Brain microvascular endothelial cell (primary cell): Measurements from ENCODE around the gene ATG2B.

ENCODE experiments used
- DNase-seq: peaks from one replicate; pipeline ENCODE4 v3.0.0-alpha.2; 2020
- H3K27ac ChIP-seq: fragments of 250-450 bp; sonication (Bioruptor Pico); 2 replicates; pipeline ENCODE4 v1.5.1; 2020; ENCODE audit warnings: mild to moderate bottlenecking, moderate library complexity
- H3K27me3 ChIP-seq: fragments of 250-450 bp; sonication (Bioruptor Pico); replicated peaks from 2 replicates; pipeline ENCODE4 v1.5.1; 2020; ENCODE audit warnings: mild to moderate bottlenecking
- H3K36me3 ChIP-seq: fragments of 250-450 bp; sonication (Bioruptor Pico); replicated peaks from 2 replicates; pipeline ENCODE4 v1.5.1; 2020; ENCODE audit warnings: mild to moderate bottlenecking
- H3K4me3 ChIP-seq: 2 replicates; pipeline ENCODE4 v1.5.1; 2011; ENCODE audit warnings: low read depth, mild to moderate bottlenecking, control low read depth, low read length, moderate library complexity
- in situ Hi-C: cut with HindIII; loops from 2 replicates; pipeline ENCODE4 v1.10.0; 2017; ENCODE audit warnings: low sequenced_read_pairs, low pct_ligation_motif_present
- TF ChIP-seq, protein P1 (sequence below): IDR thresholded peaks from 2 replicates; pipeline ENCODE4 v1.5.1; 2011; ENCODE audit warnings: low read depth, mild to moderate bottlenecking, moderate library complexity, low read length, control low read depth, inconsistent platforms; ENCODE audit errors: missing control alignments

ATG2B gene

DNA sequence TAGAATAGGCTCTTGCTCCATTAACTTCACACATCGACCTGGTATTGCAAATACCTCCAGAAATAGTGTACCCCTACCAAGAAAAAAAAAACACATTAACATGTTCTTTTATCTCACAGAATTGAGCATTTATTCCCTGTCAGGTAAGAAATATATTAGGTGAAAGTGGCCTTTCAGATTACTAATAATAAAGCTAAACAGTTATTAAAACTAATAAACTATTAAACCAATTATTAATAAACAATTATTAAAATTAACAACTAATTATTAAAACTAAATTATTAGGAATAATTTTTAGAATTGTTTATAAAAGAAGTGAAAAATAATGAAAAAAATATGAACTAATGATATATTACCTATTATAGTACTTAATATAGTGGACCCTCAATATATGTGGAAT, 21.6 kb upstream of the ATG2B start:
- in situ Hi-C loops: no loop called here
- TF ChIP-seq, protein P1, sequence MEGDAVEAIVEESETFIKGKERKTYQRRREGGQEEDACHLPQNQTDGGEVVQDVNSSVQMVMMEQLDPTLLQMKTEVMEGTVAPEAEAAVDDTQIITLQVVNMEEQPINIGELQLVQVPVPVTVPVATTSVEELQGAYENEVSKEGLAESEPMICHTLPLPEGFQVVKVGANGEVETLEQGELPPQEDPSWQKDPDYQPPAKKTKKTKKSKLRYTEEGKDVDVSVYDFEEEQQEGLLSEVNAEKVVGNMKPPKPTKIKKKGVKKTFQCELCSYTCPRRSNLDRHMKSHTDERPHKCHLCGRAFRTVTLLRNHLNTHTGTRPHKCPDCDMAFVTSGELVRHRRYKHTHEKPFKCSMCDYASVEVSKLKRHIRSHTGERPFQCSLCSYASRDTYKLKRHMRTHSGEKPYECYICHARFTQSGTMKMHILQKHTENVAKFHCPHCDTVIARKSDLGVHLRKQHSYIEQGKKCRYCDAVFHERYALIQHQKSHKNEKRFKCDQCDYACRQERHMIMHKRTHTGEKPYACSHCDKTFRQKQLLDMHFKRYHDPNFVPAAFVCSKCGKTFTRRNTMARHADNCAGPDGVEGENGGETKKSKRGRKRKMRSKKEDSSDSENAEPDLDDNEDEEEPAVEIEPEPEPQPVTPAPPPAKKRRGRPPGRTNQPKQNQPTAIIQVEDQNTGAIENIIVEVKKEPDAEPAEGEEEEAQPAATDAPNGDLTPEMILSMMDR: no peak

DNA sequence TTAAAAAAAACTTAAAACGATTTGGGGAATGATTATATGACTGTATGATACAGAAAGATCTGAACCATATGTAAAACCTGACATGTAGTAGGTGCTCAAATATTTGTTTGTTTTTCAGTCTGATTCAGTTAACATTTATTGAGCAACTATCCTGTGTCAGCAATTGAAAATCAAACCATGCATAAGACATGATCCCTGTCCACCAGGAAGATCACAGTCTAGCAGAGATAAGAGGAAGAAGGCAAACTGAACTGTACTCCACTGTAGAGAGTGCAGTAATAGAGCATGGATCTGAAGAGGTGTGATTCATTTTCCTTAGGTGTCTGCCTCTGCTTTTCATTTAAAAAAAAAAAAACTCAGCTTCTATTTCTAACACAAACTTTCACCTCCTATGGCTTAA, 20.9 kb upstream of the ATG2B start:
- Histone ChIP-seq H3K36me3 (peaks cover 3% of the 10 kb centered on the region), H3K27ac (no peak overlapping the region), H3K4me3 (no peak overlapping the region), H3K27me3 (no peaks in the 10 kb centered on the region)
- TF ChIP-seq, protein P1: no peak
- no peak for DNase-seq
- in situ Hi-C loops: no loop called here

More for the DNA sequence above, 21.6 kb upstream of the ATG2B start:
- Histone ChIP-seq H3K27ac (no peak overlapping the region), H3K27me3 (no peaks in the 10 kb centered on the region), H3K4me3 (no peak overlapping the region), H3K36me3 (peaks cover 3% of the 10 kb centered on the region)
- DNase-seq: no peak

DNA sequence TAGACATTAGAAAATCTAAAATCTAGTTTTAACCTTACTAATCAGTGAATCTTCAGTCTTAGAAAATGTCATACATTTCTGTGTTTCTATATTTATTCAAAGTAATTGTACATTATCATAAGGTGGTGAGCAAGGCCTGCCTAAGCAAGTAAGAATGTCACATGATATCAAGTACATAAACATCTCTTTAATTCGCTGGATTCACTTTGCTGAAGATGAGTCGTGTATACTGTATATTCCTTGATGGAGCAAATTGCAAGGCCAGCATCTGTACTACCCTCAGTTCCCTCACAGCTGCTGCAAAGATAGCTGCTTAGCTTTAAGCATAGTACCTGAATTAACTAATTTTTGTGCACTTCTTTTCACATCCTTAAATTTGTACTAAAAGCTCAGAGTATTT, 20.3 kb upstream of the ATG2B start:
- no peak for DNase-seq
- Histone ChIP-seq H3K27me3 (no peaks in the 10 kb centered on the region), H3K27ac (no peak overlapping the region), H3K36me3 (peaks cover 3% of the 10 kb centered on the region), H3K4me3 (no peak overlapping the region)
- TF ChIP-seq, protein P1: no peak
- in situ Hi-C loops: no loop called here

DNA sequence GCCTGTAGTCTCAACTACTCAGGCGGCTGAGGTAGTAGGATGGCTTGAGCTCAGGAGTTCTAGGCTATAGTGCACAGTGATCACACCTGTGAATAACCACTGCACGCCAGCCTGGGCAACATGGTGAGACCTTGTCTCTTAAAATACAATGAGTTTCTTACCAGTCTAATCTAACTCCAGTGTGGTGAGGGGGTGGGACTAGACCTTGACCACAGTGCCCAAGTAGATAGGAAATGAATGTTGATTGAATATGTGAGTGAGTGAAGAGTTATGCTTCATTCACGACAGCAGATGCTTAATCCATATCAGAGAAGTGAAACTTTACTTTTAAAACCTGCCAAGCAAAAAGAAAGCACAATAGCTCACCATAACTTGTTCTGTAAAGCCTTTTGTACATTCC, 17.6 kb upstream of the ATG2B start:
- in situ Hi-C loops: no loop called here
- no peak overlapping the region for H3K4me3 ChIP-seq
- DNase-seq: no peak
- H3K27ac ChIP-seq: no peak overlapping the region
- H3K27me3 ChIP-seq: no peaks in the 10 kb centered on the region
- peaks cover 2% of the 10 kb centered on the region for H3K36me3 ChIP-seq
- TF ChIP-seq, protein P1: no peak

DNA sequence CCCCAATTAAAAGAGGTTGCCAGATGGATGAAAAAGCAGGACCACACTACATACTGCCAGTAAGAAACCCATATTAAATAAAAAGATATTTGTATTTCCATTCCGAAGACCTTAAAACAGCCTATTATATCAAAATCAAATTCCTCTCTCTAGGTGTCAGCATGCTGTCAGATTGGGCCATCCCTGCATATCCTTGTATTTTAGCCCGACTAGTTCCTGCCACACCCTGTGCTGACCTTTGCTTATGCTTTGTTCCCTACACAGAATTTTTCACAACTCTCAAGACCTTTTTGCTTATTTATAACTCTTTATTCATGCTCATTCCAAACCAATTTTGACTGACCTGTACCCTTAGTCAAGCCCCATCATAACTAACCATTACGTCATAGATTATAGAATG, 13.0 kb upstream of the ATG2B start:
- Histone ChIP-seq H3K27ac (no peak overlapping the region), H3K27me3 (no peaks in the 10 kb centered on the region), H3K36me3 (no peaks in the 10 kb centered on the region), H3K4me3 (no peak overlapping the region)
- DNase-seq: no peak
- in situ Hi-C loops: no loop called here
- TF ChIP-seq, protein P1: no peak

DNA sequence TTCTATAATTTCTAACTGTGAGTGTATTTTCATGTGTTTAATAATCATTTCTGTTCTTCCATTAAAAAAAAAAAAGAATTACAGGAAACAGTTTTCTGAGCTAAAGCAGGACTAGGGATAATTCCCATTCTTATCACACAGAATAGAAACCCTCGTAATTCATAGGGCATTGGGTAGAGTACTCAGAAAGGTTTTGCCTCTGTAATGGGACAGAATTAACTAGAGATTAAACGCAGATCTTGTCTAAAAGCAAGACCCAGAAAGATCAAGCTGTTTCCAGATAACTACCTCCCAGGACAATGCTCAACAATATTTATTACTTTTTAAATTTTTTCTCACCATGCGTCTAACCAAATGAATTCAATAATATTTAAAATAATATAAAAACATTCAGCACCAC, 10.4 kb upstream of the ATG2B start:
- DNase-seq: no peak

More for the DNA sequence above, 10.4 kb upstream of the ATG2B start:
- Histone ChIP-seq H3K4me3 (no peak overlapping the region), H3K36me3 (no peaks in the 10 kb centered on the region), H3K27ac (no peak overlapping the region), H3K27me3 (no peaks in the 10 kb centered on the region)
- TF ChIP-seq, protein P1: no peak
- in situ Hi-C loops: no loop called here
